ENCODE measurements around the gene PFDN2.

GRCh38 chr1:161088587-161089110 lies 29.2 kb downstream of the PFDN2 start:
- no peak for TF ChIP-seq CTCF (IDR thresholded peaks at IDR 0.05)
- no peak for TF ChIP-seq POLR2A (IDR thresholded peaks at IDR 0.05)

Measured in adrenal gland (tissue), 5 donors.